ENCODE measurements around the gene CMTM6. TPM values are rescaled to one million over a fixed set of nuclear protein-coding genes. Genes with fewer than 3 reads are reported as not detected.
A peak's percentile ranks its signal among the peaks of the same experiment; 100 is the strongest.

The CMTM6 gene
- total and polyA plus RNA-seq, 9 of the 15 experiments (the other 6 are each of a cell fraction or from before 2014, with no cell fraction given), result 8.9 to 39.7 (median 19.5) TPM

- TF ChIP-seq THRA (IDR thresholded peaks at IDR 0.05) (no peak), ARID1B (IDR thresholded peaks at IDR 0.05) (no peak), LEF1 (IDR thresholded peaks at IDR 0.05) (no peak), RB1 (IDR thresholded peaks at IDR 0.05; ENCODE audit: low read depth) (peak; percentile 94), BHLHE40 (IDR thresholded peaks at IDR 0.05; ENCODE audit: low read length) (no peak), XRCC5 (IDR thresholded peaks at IDR 0.05; ENCODE audit: low read depth, low read length) (peak; percentile 90), ZNF592 (IDR thresholded peaks at IDR 0.05) (no peak), REST (IDR thresholded peaks at IDR 0.05; ENCODE audit: borderline replicate concordance) (peak; percentile 68), REST (CRISPR knock-in tag; IDR thresholded peaks at IDR 0.05; ENCODE audit: low read depth) (no peak), RBM22 (IDR thresholded peaks at IDR 0.05; ENCODE audit: low read depth, low read length, poor library complexity, severe bottlenecking) (peak; percentile 55), POLR2B (IDR thresholded peaks at IDR 0.05; ENCODE audit: low read depth, partially characterized antibody) (no peak), EP400 (IDR thresholded peaks at IDR 0.05) (no peak), YY1 (IDR thresholded peaks at IDR 0.05; ENCODE audit: borderline replicate concordance in 1 of 3, control insufficient read depth in 1 of 3, extremely low read depth in 1 of 3, insufficient read depth in 3 of 3, insufficient read length in 1 of 3, insufficient replicate concordance in 2 of 3, low read depth in 1 of 3, low read length in 2 of 3) (peak in 2 of 3 experiments; percentile 14 to 18), ZNF239 (CRISPR knock-in tag; IDR thresholded peaks at IDR 0.05) (no peak)
These were observed 35.1 kb downstream of the CMTM6 start (continued) for GRCh38 chr3:32467333-32468070.

Measured in K562 (cell line).